Breast epithelium (tissue), 3 donors: ENCODE measurements around the gene KIF6.

ENCODE experiments used
- CTCF ChIP-seq, 3 donors: fragments of 450-650 bp; IDR thresholded peaks; one replicate each; pipeline ENCODE4 v1.5.1; 2016 to 2017; ENCODE audit warnings: antibody characterized with exemption in 3 of 3, mild to moderate bottlenecking in 3 of 3, moderate library complexity in 3 of 3
- POLR2A ChIP-seq: fragments of 450-650 bp; IDR thresholded peaks from one replicate; pipeline ENCODE4 v1.6.1; 2016; ENCODE audit warnings: antibody characterized with exemption, mild to moderate bottlenecking, moderate library complexity
- POLR2AphosphoS5 ChIP-seq, 3 donors: sonication (generic); formaldehyde crosslinking; IDR thresholded peaks; one replicate each; pipeline ENCODE4 v1.6.1; 2017; ENCODE audit warnings: antibody characterized with exemption in 3 of 3

- TF ChIP-seq CTCF (IDR thresholded peaks at IDR 0.05) (no peak), POLR2A (no peak), POLR2AphosphoS5 (IDR thresholded peaks at IDR 0.05) (no peak)
Observed at GRCh38 chr6:39765508-39766065, 40.4 kb upstream of the KIF6 start.
